ENCODE data around the gene MTHFD2L.

DNA sequence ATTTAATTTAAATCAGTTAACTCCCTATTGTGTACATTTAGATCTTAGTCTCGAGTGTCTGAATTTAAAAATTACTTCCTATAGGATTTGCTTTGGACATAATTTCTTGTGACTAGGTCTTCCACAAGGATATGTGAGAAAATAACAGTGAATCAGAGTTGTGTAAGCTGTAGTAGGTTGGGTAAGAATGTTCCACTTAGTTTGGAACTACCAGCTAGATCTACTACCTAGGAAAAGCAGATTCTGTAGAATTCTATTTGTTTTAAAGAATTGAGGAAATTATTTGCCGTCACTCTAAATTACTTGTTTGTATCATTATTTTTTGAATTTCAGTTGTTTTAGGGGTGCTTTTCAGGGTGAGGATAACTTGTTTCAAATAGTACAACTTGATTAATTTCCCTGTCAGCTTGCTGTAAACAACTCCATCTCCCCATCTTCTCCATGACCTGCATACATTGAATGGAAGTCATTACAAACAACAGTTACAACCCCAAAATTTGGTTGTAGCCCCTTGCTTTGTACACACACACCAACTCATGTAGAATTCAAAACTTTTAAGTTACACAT, 1.3 kb downstream of the MTHFD2L start:
- TF ChIP-seq ZNF232 (CRISPR knock-in tag; IDR thresholded peaks at IDR 0.05) (no peak), KAT7 (CRISPR knock-in tag; IDR thresholded peaks at IDR 0.05; ENCODE audit: borderline replicate concordance) (no peak), ZBTB43 (CRISPR knock-in tag; IDR thresholded peaks at IDR 0.05) (no peak), NR2C2 (CRISPR knock-in tag; IDR thresholded peaks at IDR 0.05) (no peak)
- TF ChIP-seq, protein P1, sequence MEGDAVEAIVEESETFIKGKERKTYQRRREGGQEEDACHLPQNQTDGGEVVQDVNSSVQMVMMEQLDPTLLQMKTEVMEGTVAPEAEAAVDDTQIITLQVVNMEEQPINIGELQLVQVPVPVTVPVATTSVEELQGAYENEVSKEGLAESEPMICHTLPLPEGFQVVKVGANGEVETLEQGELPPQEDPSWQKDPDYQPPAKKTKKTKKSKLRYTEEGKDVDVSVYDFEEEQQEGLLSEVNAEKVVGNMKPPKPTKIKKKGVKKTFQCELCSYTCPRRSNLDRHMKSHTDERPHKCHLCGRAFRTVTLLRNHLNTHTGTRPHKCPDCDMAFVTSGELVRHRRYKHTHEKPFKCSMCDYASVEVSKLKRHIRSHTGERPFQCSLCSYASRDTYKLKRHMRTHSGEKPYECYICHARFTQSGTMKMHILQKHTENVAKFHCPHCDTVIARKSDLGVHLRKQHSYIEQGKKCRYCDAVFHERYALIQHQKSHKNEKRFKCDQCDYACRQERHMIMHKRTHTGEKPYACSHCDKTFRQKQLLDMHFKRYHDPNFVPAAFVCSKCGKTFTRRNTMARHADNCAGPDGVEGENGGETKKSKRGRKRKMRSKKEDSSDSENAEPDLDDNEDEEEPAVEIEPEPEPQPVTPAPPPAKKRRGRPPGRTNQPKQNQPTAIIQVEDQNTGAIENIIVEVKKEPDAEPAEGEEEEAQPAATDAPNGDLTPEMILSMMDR (IDR thresholded peaks at IDR 0.05), result no peak
